Activated T-helper 17 cell treated with anti-CD3 and anti-CD28 coated beads, Interleukin-2, amount 50 U/mL, for 72 hours (primary cell): Measurements from ENCODE around the gene CPPED1. TPM values are rescaled to one million over a fixed set of nuclear protein-coding genes. Genes with fewer than 3 reads are reported as not detected.

Experiments
- ATAC-seq: fragments of 150-1000 bp; cut with Tn5 transposase; replicated peaks from 2 replicates; pipeline ENCODE4 v1.10.0; 2021; ENCODE audit warnings: mild to moderate bottlenecking, moderate library complexity
- H3K27ac Mint-ChIP-seq: one replicate; pipeline ENCODE4 v1.8.0; 2022; ENCODE audit warnings: mixed read lengths
- H3K27me3 Mint-ChIP-seq: one replicate; pipeline ENCODE4 v1.8.0; 2022; ENCODE audit warnings: mixed read lengths
- H3K36me3 Mint-ChIP-seq: one replicate; pipeline ENCODE4 v1.8.0; 2022; ENCODE audit warnings: low read depth, mild to moderate bottlenecking, mixed read lengths
- H3K4me1 Mint-ChIP-seq: one replicate; pipeline ENCODE4 v1.8.0; 2022; ENCODE audit warnings: mixed read lengths
- H3K4me3 Mint-ChIP-seq: one replicate; pipeline ENCODE4 v1.8.0; 2022; ENCODE audit warnings: mild to moderate bottlenecking, mixed read lengths
- H3K9me3 Mint-ChIP-seq: one replicate; pipeline ENCODE4 v1.8.0; 2022; ENCODE audit warnings: mixed read lengths
- total RNA-seq, 2 donors: library from RNA; stranded (reverse); gene quantifications; one replicate each; pipeline ENCODE4 v1.2.3, GENCODE V29; 2022

The CPPED1 gene
- total RNA-seq, 2 donors from 2014 or later = 27.5 to 44.5 TPM

- peaks cover 13% of the 10 kb centered on the region for H3K9me3 Mint-ChIP-seq
- no peak for ATAC-seq
- H3K4me1 Mint-ChIP-seq = no peaks in the 10 kb centered on the region
- no peak overlapping the region for H3K4me3 Mint-ChIP-seq
- H3K27me3 Mint-ChIP-seq = no peaks in the 10 kb centered on the region
- no peak overlapping the region for H3K27ac Mint-ChIP-seq
- H3K36me3 Mint-ChIP-seq = peaks cover 20% of the 10 kb centered on the region
Measured at GRCh38 chr16:12658506-12658905, 145.2 kb downstream of the CPPED1 start.

- Mint-ChIP-seq H3K9me3 (peaks cover 10% of the 10 kb centered on the region), H3K4me1 (no peaks in the 10 kb centered on the region), H3K27ac (no peak overlapping the region), H3K27me3 (no peaks in the 10 kb centered on the region), H3K36me3 (peaks cover 4% of the 10 kb centered on the region), H3K4me3 (no peak overlapping the region)
- no peak for ATAC-seq
Measured at GRCh38 chr16:12655537-12655936, 148.2 kb downstream of the CPPED1 start.

GRCh38 chr16:12653820-12654392 lies 149.8 kb downstream of the CPPED1 start:
- Mint-ChIP-seq H3K27me3 (no peaks in the 10 kb centered on the region), H3K4me3 (no peak overlapping the region), H3K9me3 (peaks cover 6% of the 10 kb centered on the region), H3K27ac (no peak overlapping the region), H3K36me3 (peaks cover 1% of the 10 kb centered on the region), H3K4me1 (no peaks in the 10 kb centered on the region)
- no peak for ATAC-seq

- Mint-ChIP-seq H3K4me1 (peaks cover under 1% of the 10 kb centered on the region), H3K36me3 (no peaks in the 10 kb centered on the region), H3K4me3 (no peak overlapping the region), H3K27me3 (no peaks in the 10 kb centered on the region), H3K9me3 (peaks cover 4% of the 10 kb centered on the region), H3K27ac (no peak overlapping the region)
- ATAC-seq = no peak
Measured at GRCh38 chr16:12652924-12653323, 150.8 kb downstream of the CPPED1 start.

GRCh38 chr16:12651765-12652512 lies 151.7 kb downstream of the CPPED1 start:
- no peaks in the 10 kb centered on the region for H3K9me3 Mint-ChIP-seq
- no peak overlapping the region for H3K27ac Mint-ChIP-seq
- ATAC-seq = no peak
- no peaks in the 10 kb centered on the region for H3K36me3 Mint-ChIP-seq
- H3K4me1 Mint-ChIP-seq = peaks cover 8% of the 10 kb centered on the region
- H3K27me3 Mint-ChIP-seq = no peaks in the 10 kb centered on the region
- H3K4me3 Mint-ChIP-seq = no peak overlapping the region

GRCh38 chr16:12649356-12649755 lies 154.3 kb downstream of the CPPED1 start:
- Mint-ChIP-seq H3K27me3 (no peaks in the 10 kb centered on the region), H3K4me1 (peaks cover 19% of the 10 kb centered on the region), H3K36me3 (no peaks in the 10 kb centered on the region), H3K27ac (no peak overlapping the region), H3K9me3 (no peaks in the 10 kb centered on the region), H3K4me3 (no peak overlapping the region)
- no peak for ATAC-seq

GRCh38 chr16:12646490-12647274 lies 157.0 kb downstream of the CPPED1 start:
- Mint-ChIP-seq H3K27ac (peak overlapping the region; percentile 93), H3K36me3 (no peaks in the 10 kb centered on the region), H3K4me3 (peak overlapping the region; percentile 73), H3K4me1 (peaks cover 19% of the 10 kb centered on the region), H3K9me3 (no peaks in the 10 kb centered on the region), H3K27me3 (no peaks in the 10 kb centered on the region)
- peak; percentile 84 for ATAC-seq

- no peaks in the 10 kb centered on the region for H3K36me3 Mint-ChIP-seq
- no peaks in the 10 kb centered on the region for H3K9me3 Mint-ChIP-seq
- ATAC-seq = no peak
- peaks cover 19% of the 10 kb centered on the region for H3K4me1 Mint-ChIP-seq
- H3K27ac Mint-ChIP-seq = peak overlapping the region; percentile 93
- H3K4me3 Mint-ChIP-seq = peak overlapping the region; percentile 73
- no peaks in the 10 kb centered on the region for H3K27me3 Mint-ChIP-seq
Measured at GRCh38 chr16:12646098-12646489, 157.6 kb downstream of the CPPED1 start.

GRCh38 chr16:12643034-12643455 lies 160.6 kb downstream of the CPPED1 start:
- H3K27me3 Mint-ChIP-seq = no peaks in the 10 kb centered on the region
- no peak for ATAC-seq

GRCh38 chr16:12639044-12639443 lies 164.6 kb downstream of the CPPED1 start:
- Mint-ChIP-seq H3K27me3 (no peaks in the 10 kb centered on the region), H3K27ac (no peak overlapping the region)

More at GRCh38 chr16:12643034-12643455, 160.6 kb downstream of the CPPED1 start:
- Mint-ChIP-seq H3K27ac (no peak overlapping the region), H3K9me3 (no peaks in the 10 kb centered on the region), H3K4me1 (peaks cover 19% of the 10 kb centered on the region), H3K36me3 (no peaks in the 10 kb centered on the region), H3K4me3 (no peak overlapping the region)

GRCh38 chr16:12637002-12637401 lies 166.7 kb downstream of the CPPED1 start:
- no peak for ATAC-seq
- Mint-ChIP-seq H3K4me1 (no peaks in the 10 kb centered on the region), H3K9me3 (no peaks in the 10 kb centered on the region)

More at GRCh38 chr16:12639044-12639443, 164.6 kb downstream of the CPPED1 start:
- Mint-ChIP-seq H3K9me3 (no peaks in the 10 kb centered on the region), H3K4me3 (no peak overlapping the region), H3K4me1 (no peaks in the 10 kb centered on the region), H3K36me3 (no peaks in the 10 kb centered on the region)
- no peak for ATAC-seq

GRCh38 chr16:12629271-12629670 lies 174.4 kb downstream of the CPPED1 start:
- no peak overlapping the region for H3K4me3 Mint-ChIP-seq
- H3K27ac Mint-ChIP-seq = no peak overlapping the region
- peaks cover 6% of the 10 kb centered on the region for H3K27me3 Mint-ChIP-seq
- H3K4me1 Mint-ChIP-seq = no peaks in the 10 kb centered on the region
- no peak for ATAC-seq
- no peaks in the 10 kb centered on the region for H3K9me3 Mint-ChIP-seq
- no peaks in the 10 kb centered on the region for H3K36me3 Mint-ChIP-seq

More at GRCh38 chr16:12637002-12637401, 166.7 kb downstream of the CPPED1 start:
- no peak overlapping the region for H3K27ac Mint-ChIP-seq
- H3K27me3 Mint-ChIP-seq = no peaks in the 10 kb centered on the region
- no peak overlapping the region for H3K4me3 Mint-ChIP-seq
- H3K36me3 Mint-ChIP-seq = no peaks in the 10 kb centered on the region

- Mint-ChIP-seq H3K27ac (no peak overlapping the region), H3K36me3 (no peaks in the 10 kb centered on the region), H3K4me3 (no peak overlapping the region), H3K4me1 (no peaks in the 10 kb centered on the region), H3K9me3 (no peaks in the 10 kb centered on the region), H3K27me3 (peaks cover 6% of the 10 kb centered on the region)
- ATAC-seq = no peak
Measured at GRCh38 chr16:12628536-12628935, 175.2 kb downstream of the CPPED1 start.

- H3K27ac Mint-ChIP-seq = no peak overlapping the region
- peaks cover 6% of the 10 kb centered on the region for H3K27me3 Mint-ChIP-seq
- H3K9me3 Mint-ChIP-seq = no peaks in the 10 kb centered on the region
- H3K36me3 Mint-ChIP-seq = no peaks in the 10 kb centered on the region
- peak; percentile 89 for ATAC-seq
- no peak overlapping the region for H3K4me3 Mint-ChIP-seq
- H3K4me1 Mint-ChIP-seq = no peaks in the 10 kb centered on the region
Measured at GRCh38 chr16:12627394-12627793, 176.3 kb downstream of the CPPED1 start.
